Measurements from ENCODE around the gene ESYT2. TPM values are rescaled to one million over a fixed set of nuclear protein-coding genes. Genes with fewer than 3 reads are reported as not detected.

The ESYT2 gene
- total RNA-seq, 4 donors from 2014 or later, result 209 to 286 (median 230) TPM

GRCh38 chr7:158819571-158820203 is 9.6 kb downstream of the ESYT2 start:
- no peak for ATAC-seq
- WGBS, 2 donors (ENCODE audit: low coverage in 1 of 2), result 32 to 36% methylated on average over 7 of the region's 7 CpGs
- Histone ChIP-seq H3K27me3 (no peaks in the 10 kb centered on the region), H3K27ac (peak overlapping the region; percentile 95 to 100 (median 98)), H3K4me3 (no peak overlapping the region), H3K4me1 (peaks cover 39 to 98% (median 63%) of the 10 kb centered on the region in 3 donors), H3K9me3 (no peaks in the 10 kb centered on the region), H3K36me3 (no peaks in the 10 kb centered on the region)
- TF ChIP-seq EP300 (IDR thresholded peaks at IDR 0.05) (no peak), CTCF (IDR thresholded peaks at IDR 0.05) (no peak), POLR2A (IDR thresholded peaks at IDR 0.05) (no peak), POLR2AphosphoS5 (IDR thresholded peaks at IDR 0.05) (no peak)

DNA sequence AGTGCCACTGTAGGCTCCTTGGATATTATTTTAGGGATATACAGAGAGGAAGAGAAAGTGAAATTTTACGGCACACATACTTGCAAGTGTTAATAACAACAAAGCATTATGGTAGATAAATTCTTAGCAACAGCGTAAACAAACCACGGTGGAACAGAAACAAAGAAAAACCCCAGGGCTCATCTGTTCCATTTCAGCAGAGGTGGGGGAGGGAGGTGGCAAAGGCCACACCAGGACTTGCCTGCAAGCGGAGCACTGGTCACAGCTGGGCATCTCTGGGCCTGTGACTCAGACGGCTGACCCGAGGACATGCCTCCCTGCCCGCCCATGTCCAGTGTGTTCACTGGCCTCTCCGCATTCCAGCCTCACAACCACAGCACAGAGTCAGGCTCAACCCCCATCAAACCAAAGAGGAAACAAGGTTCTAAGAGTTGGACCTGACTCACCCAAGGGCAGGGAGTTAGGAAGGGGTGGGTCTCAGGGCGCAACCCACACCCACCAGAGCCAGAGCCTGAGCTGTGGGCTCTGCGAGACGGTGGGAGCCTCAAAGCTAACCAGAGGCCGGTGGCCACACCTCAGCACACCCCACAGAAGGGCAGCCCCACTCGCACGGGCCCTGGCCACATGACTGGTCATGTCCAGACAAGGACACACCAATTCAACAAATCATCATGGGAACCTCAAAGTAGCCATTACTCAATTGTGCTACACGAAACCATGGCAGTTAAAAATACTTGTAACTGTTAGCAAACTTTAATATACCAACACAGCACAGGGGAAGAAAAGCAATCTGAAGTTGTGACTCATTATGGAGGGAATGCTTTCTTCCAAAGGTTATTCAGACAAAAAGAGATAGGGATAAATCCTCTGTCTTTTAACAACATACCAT is 10.7 kb downstream of the ESYT2 start:
- 0% methylated on average over 5 to 8 of the region's 15 CpGs for WGBS, 2 donors (ENCODE audit: low coverage in 1 of 2)
- Histone ChIP-seq H3K27me3 (no peaks in the 10 kb centered on the region), H3K36me3 (no peaks in the 10 kb centered on the region), H3K4me1 (peaks cover 40 to 95% (median 60%) of the 10 kb centered on the region in 3 donors), H3K4me3 (peak overlapping the region; percentile 20 to 29), H3K9me3 (no peaks in the 10 kb centered on the region), H3K27ac (peak overlapping the region; percentile 95 to 100 (median 98))
- peak; percentile 89 for ATAC-seq
- TF ChIP-seq CTCF (IDR thresholded peaks at IDR 0.05) (no peak), POLR2AphosphoS5 (IDR thresholded peaks at IDR 0.05) (peak; percentile 73), POLR2A (IDR thresholded peaks at IDR 0.05) (peak; percentile 40), EP300 (IDR thresholded peaks at IDR 0.05) (no peak)

GRCh38 chr7:158816995-158817394 is 12.3 kb downstream of the ESYT2 start:
- TF ChIP-seq CTCF (IDR thresholded peaks at IDR 0.05), result no peak
- TF ChIP-seq EP300 (IDR thresholded peaks at IDR 0.05), result no peak
- no peak for TF ChIP-seq POLR2AphosphoS5 (IDR thresholded peaks at IDR 0.05)
- TF ChIP-seq POLR2A (IDR thresholded peaks at IDR 0.05), result no peak
- no peak for ATAC-seq
- 37 to 56% methylated on average over 2 of the region's 2 CpGs for WGBS, 2 donors (ENCODE audit: low coverage in 1 of 2)
- Histone ChIP-seq H3K9me3 (no peaks in the 10 kb centered on the region), H3K4me3 (no peak overlapping the region), H3K36me3 (no peaks in the 10 kb centered on the region), H3K4me1 (peaks cover 48 to 97% (median 62%) of the 10 kb centered on the region in 3 donors), H3K27ac (peak overlapping the region; percentile 95 to 100 (median 98)), H3K27me3 (no peaks in the 10 kb centered on the region)

DNA sequence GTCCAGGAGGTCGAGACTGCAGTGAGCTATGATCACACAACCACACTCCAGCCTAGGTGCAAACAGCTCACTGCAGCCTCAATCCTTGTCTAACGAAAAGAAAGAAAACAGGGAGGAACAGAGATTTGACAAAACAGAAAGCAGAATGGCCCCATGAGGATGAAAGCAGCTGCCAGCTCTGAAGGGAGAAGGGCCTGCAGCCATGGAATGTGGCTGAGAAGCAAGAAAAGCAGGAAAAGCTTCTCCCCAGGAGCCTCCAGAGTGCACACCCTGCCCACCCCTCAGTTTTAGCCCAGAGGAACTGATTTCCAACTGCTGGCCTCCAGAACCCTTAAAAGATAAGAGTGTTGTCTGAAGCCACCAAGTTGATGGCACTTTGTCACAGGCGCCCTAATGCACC is 13.0 kb downstream of the ESYT2 start:
- TF ChIP-seq CTCF (IDR thresholded peaks at IDR 0.05) (no peak), POLR2AphosphoS5 (IDR thresholded peaks at IDR 0.05) (no peak), EP300 (IDR thresholded peaks at IDR 0.05) (no peak)
- Histone ChIP-seq H3K4me3 (no peak overlapping the region), H3K27me3 (no peaks in the 10 kb centered on the region), H3K9me3 (no peaks in the 10 kb centered on the region), H3K27ac (peak overlapping the region; percentile 95 to 100 (median 98)), H3K36me3 (no peaks in the 10 kb centered on the region), H3K4me1 (peaks cover 50 to 97% (median 59%) of the 10 kb centered on the region in 3 donors)
- 43 to 67% methylated on average over 1 to 3 of the region's 3 CpGs for WGBS, 2 donors (ENCODE audit: low coverage in 1 of 2)
- ATAC-seq, result no peak
